K562 (cell line): ENCODE measurements around the gene ZNF500.

Experiments used
- ATF2 ChIP-seq: sonication (generic); formaldehyde crosslinking; IDR thresholded peaks from 2 replicates; pipeline ENCODE4 v1.8.1; 2022; ENCODE audit warnings: missing genetic modification reagents
- BRCA1 ChIP-seq, 2 experiments: fragments of 450-650 bp in 1 of 2; sonication (generic) in 1 of 2; formaldehyde crosslinking in 1 of 2; IDR thresholded peaks; 2 replicates each; pipeline versions ENCODE4 v1.5.0 to v1.6.1; 2017 to 2020; ENCODE audit warnings: mild to moderate bottlenecking in 1 of 2, missing genetic modification reagents in 1 of 2
- CBFB ChIP-seq: sonication (generic); formaldehyde crosslinking; IDR thresholded peaks from 2 replicates; pipeline ENCODE4 v1.4.0; 2020; ENCODE audit warnings: mild to moderate bottlenecking, missing genetic modification reagents
- CTCF ChIP-seq, 3 experiments: IDR thresholded peaks in 2 of 3; conservative IDR thresholded peaks in 1 of 3; 2 replicates each; pipeline ENCODE4 v1.5.1; 2011 to 2012; ENCODE audit warnings: low read length in 3 of 3, mild to moderate bottlenecking in 3 of 3, control low read depth in 2 of 3, improper control_type of control experiment in 1 of 3, inconsistent platforms in 1 of 3, low read depth in 1 of 3, mixed read lengths in 1 of 3, moderate library complexity in 1 of 3; ENCODE audit not compliant: insufficient read depth in 2 of 3
- EP300 ChIP-seq: IDR thresholded peaks from 2 replicates; pipeline ENCODE4 v1.6.1; 2012; ENCODE audit warnings: low read length, improper control_type of control experiment
- HDAC1 ChIP-seq, 2 experiments: fragments of 450-650 bp; IDR thresholded peaks; 2 replicates each; pipeline ENCODE4 v1.6.1; 2016 to 2017; ENCODE audit warnings: inconsistent platforms in 1 of 2, mild to moderate bottlenecking in 1 of 2, moderate library complexity in 1 of 2
- MXI1 ChIP-seq: IDR thresholded peaks from 2 replicates; pipeline ENCODE4 v1.6.1; 2011; ENCODE audit warnings: low read depth, mild to moderate bottlenecking, improper control_type of control experiment, low read length
- NFIC ChIP-seq: fragments of 450-650 bp; IDR thresholded peaks from 2 replicates; pipeline ENCODE4 v1.6.1; 2017; ENCODE audit warnings: mild to moderate bottlenecking, inconsistent platforms
- POLR2H ChIP-seq: IDR thresholded peaks from 2 replicates; pipeline ENCODE4 v1.6.1; 2016; ENCODE audit warnings: missing genetic modification characterization, low read depth, mild to moderate bottlenecking, control low read depth, missing compliant biosample characterization, moderate library complexity
- TRIM24 ChIP-seq, 2 experiments: fragments of 450-650 bp; IDR thresholded peaks; 2 replicates each; pipeline ENCODE4 v1.6.1; 2016
- YY1 ChIP-seq, 3 experiments: IDR thresholded peaks; 2 replicates each; pipeline ENCODE4 v1.6.1; 2011; ENCODE audit warnings: low read length in 2 of 3, mild to moderate bottlenecking in 2 of 3, moderate library complexity in 2 of 3, borderline replicate concordance in 1 of 3, control low read depth in 1 of 3, low read depth in 1 of 3; ENCODE audit not compliant: insufficient read depth in 3 of 3, insufficient replicate concordance in 2 of 3, control insufficient read depth in 1 of 3, insufficient read length in 1 of 3; ENCODE audit errors: extremely low read depth in 1 of 3
- ZBTB40 ChIP-seq, 2 experiments: fragments of 450-650 bp in 1 of 2; sonication (generic) in 1 of 2; formaldehyde crosslinking in 1 of 2; IDR thresholded peaks; 2 replicates each; pipeline versions ENCODE4 v1.7.1 to v1.9.0; 2016 to 2022; ENCODE audit warnings: inconsistent platforms in 1 of 2, mild to moderate bottlenecking in 1 of 2, missing genetic modification reagents in 1 of 2

GRCh38 chr16:4787068-4787467, 20.1 kb upstream of the ZNF500 start:
- no peak for TF ChIP-seq MXI1
- TF ChIP-seq CTCF (IDR thresholded peaks at IDR 0.05 in 2 of 3, conservative IDR thresholded peaks at IDR 0.05 in 1 of 3; ENCODE audit: insufficient read depth in 2 of 3, low read depth in 1 of 3, low read length in 3 of 3): no peak
- no peak for TF ChIP-seq EP300
- TF ChIP-seq ZBTB40 (IDR thresholded peaks at IDR 0.05): no peak
- TF ChIP-seq ZBTB40 (CRISPR knock-in tag; IDR thresholded peaks at IDR 0.05): no peak
- no peak for TF ChIP-seq HDAC1 (IDR thresholded peaks at IDR 0.05)
- TF ChIP-seq BRCA1 (IDR thresholded peaks at IDR 0.05): no peak
- no peak for TF ChIP-seq BRCA1 (CRISPR knock-in tag; IDR thresholded peaks at IDR 0.05)
- TF ChIP-seq POLR2H (tag): no peak
- TF ChIP-seq ATF2 (CRISPR knock-in tag): no peak
- no peak for TF ChIP-seq CBFB
- TF ChIP-seq TRIM24 (IDR thresholded peaks at IDR 0.05): no peak
- no peak for TF ChIP-seq YY1 (IDR thresholded peaks at IDR 0.05; ENCODE audit: borderline replicate concordance in 1 of 3, control insufficient read depth in 1 of 3, extremely low read depth in 1 of 3, insufficient read depth in 3 of 3, insufficient read length in 1 of 3, insufficient replicate concordance in 2 of 3, low read depth in 1 of 3, low read length in 2 of 3)
- TF ChIP-seq NFIC: no peak
